ENCODE results near the gene C1orf226. TPM values are rescaled to one million over a fixed set of nuclear protein-coding genes. Genes with fewer than 3 reads are reported as not detected.
A peak's percentile ranks its signal among the peaks of the same experiment; 100 is the strongest.
"Not testable (repeated sequence)": the region's sequence is repeated elsewhere in the genome, so short reads cannot be mapped to it uniquely, and the experiment has no call there.

C1orf226 gene
- polyA plus RNA-seq, 1 donor: 17.1 TPM

DNA sequence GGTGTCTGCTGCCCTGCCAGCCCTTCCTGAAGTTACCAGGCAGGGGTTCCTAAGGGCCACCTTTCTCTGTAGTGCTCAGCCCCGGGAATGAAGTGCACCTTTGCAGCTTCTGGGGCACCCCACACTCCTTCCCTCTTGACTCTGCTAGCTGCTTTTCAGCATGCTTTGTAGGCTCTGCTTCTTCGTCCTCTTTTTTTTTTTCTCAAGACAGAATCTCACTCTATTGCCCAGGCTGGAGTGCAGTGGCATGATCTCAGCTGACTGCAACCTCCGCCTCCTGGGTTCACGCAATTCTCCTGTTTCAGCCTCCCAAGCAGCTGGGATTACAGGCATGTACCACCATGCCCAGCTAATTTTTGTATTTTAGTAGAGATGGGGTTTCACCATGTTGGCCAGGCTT lies 29.7 kb upstream of the C1orf226 start:
- not testable (repeated sequence) for H3K36me3 ChIP-seq (ENCODE audit: control insufficient read depth, insufficient read depth, low read length); H3K9me3 ChIP-seq (ENCODE audit: control insufficient read depth, low read depth, low read length); H3K27me3 ChIP-seq (ENCODE audit: control insufficient read depth, insufficient read depth, low read length); H3K4me3 ChIP-seq (ENCODE audit: low read length); DNase-seq
- H3K4me1 ChIP-seq (ENCODE audit: control insufficient read depth, insufficient read depth, low read length): peaks cover 52% of the 10 kb centered on the region
- peak overlapping the region; percentile 16 for H3K27ac ChIP-seq (ENCODE audit: low read length)
- 80% methylated on average over 1 of the region's 4 CpGs for WGBS (ENCODE audit: insufficient coverage, low lambda C conversion rate)

DNA sequence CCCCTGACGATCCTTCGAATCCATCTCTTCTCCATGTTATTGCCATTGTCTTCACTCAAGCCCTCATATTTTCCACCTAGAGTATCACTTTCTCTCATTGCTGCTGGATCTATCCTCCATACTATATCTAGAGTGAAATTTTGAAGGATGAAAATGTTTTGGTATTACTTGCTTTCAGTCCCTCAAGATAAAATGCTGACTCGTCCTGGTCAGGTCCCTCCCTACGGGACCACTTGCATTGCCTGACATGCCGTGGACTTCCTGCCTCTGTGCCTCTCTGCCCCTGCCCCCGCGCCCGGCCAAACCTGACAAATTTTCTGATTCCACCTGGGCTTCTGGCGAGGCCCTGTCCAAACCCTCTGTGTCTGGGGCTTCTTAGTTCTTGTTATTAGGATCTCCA lies 28.4 kb upstream of the C1orf226 start:
- Histone ChIP-seq H3K27me3 (ENCODE audit: control insufficient read depth, insufficient read depth, low read length) (no peaks in the 10 kb centered on the region), H3K4me1 (ENCODE audit: control insufficient read depth, insufficient read depth, low read length) (peaks cover 40% of the 10 kb centered on the region), H3K9me3 (ENCODE audit: control insufficient read depth, low read depth, low read length) (no peaks in the 10 kb centered on the region), H3K4me3 (ENCODE audit: low read length) (no peak overlapping the region), H3K27ac (ENCODE audit: low read length) (no peak overlapping the region), H3K36me3 (ENCODE audit: control insufficient read depth, insufficient read depth, low read length) (no peaks in the 10 kb centered on the region)
- WGBS (ENCODE audit: insufficient coverage, low lambda C conversion rate): 80% methylated on average over 1 of the region's 9 CpGs
- DNase-seq: no peak

DNA sequence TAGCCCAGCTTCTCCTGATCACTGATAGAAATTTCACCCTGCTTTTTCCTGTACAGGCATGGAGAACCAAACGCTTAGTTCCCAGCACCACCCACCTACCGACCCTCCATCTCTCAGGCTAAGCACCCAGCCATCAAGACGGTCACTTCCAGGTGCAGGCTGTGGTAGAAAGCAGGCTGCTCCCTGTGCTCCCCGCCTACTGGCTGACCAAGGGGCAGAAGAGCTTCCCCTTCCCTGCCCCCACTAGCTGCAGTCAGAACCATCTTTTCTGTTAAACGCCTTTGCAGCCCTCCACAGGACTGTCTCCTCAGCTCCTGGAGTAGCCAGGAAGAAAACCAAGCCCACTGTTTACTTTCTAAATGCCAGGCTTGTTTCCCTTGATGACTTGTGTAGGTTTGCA lies 27.8 kb upstream of the C1orf226 start:
- WGBS (ENCODE audit: insufficient coverage, low lambda C conversion rate): no CpG with 5 or more reads among the region's 5 CpGs
- Histone ChIP-seq H3K9me3 (ENCODE audit: control insufficient read depth, low read depth, low read length) (no peaks in the 10 kb centered on the region), H3K27ac (ENCODE audit: low read length) (no peak overlapping the region), H3K27me3 (ENCODE audit: control insufficient read depth, insufficient read depth, low read length) (no peaks in the 10 kb centered on the region), H3K4me3 (ENCODE audit: low read length) (no peak overlapping the region), H3K36me3 (ENCODE audit: control insufficient read depth, insufficient read depth, low read length) (no peaks in the 10 kb centered on the region), H3K4me1 (ENCODE audit: control insufficient read depth, insufficient read depth, low read length) (peaks cover 36% of the 10 kb centered on the region)
- DNase-seq: no peak

DNA sequence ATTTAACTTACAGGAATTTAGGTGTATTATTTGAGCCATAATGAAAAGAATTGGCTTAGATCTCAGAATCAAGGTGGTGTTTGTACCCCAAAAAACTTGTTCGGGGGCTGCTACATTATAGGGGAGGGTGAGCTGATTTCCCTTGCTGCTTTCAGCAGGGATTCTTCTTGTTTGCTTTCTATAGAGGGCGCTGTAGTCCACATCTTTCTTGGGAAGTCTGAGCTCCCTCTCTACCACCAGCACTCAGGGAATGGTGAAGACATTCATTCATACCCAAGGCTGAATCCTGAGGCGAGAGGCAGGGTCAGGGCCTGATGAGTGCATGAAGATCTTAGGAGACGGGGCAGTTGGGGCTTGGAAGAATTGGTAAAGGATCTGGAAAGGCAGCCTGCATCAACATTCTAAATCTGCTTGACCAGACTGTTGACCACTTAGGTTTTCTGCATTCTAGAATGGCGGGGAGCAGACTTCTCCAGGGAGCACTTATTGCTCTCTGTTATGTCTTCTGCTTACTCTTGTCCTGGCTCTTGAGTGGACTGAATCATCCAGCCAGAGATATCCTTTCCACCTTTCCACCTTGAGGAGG lies 23.8 kb upstream of the C1orf226 start:
- Histone ChIP-seq H3K36me3 (ENCODE audit: control insufficient read depth, insufficient read depth, low read length) (peaks cover 6% of the 10 kb centered on the region), H3K27me3 (ENCODE audit: control insufficient read depth, insufficient read depth, low read length) (no peaks in the 10 kb centered on the region), H3K4me1 (ENCODE audit: control insufficient read depth, insufficient read depth, low read length) (peaks cover 15% of the 10 kb centered on the region), H3K4me3 (ENCODE audit: low read length) (no peak overlapping the region), H3K27ac (ENCODE audit: low read length) (no peak overlapping the region), H3K9me3 (ENCODE audit: control insufficient read depth, low read depth, low read length) (no peaks in the 10 kb centered on the region)
- DNase-seq: peak; percentile 41 to 48
- no CpG with 5 or more reads among the region's 5 CpGs for WGBS (ENCODE audit: insufficient coverage, low lambda C conversion rate)

DNA sequence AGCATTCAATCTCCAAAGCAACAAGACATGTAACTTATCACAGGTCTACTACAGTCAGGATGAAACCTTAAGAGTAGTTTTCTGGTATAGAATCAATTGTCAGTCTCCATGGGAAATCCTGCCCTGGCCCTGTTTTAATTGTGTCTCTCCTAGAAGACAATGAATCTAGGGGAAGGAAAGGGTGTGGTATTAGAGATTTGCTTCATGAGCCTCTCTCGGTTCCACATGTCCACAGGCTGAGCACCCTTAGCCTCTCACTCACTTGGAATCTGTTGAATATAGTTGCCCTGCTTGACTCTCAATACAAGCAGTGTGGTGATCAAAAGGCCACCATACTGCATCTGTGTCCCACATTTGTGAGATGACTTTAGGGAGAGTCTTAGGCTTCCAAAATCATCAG lies 22.6 kb upstream of the C1orf226 start:
- Histone ChIP-seq H3K4me3 (ENCODE audit: low read length) (no peak overlapping the region), H3K4me1 (ENCODE audit: control insufficient read depth, insufficient read depth, low read length) (peaks cover 7% of the 10 kb centered on the region), H3K27me3 (ENCODE audit: control insufficient read depth, insufficient read depth, low read length) (no peaks in the 10 kb centered on the region), H3K36me3 (ENCODE audit: control insufficient read depth, insufficient read depth, low read length) (peaks cover 6% of the 10 kb centered on the region), H3K9me3 (ENCODE audit: control insufficient read depth, low read depth, low read length) (no peaks in the 10 kb centered on the region), H3K27ac (ENCODE audit: low read length) (no peak overlapping the region)
- DNase-seq: no peak
- WGBS (ENCODE audit: insufficient coverage, low lambda C conversion rate): no CpG with 5 or more reads among the region's 1 CpG

DNA sequence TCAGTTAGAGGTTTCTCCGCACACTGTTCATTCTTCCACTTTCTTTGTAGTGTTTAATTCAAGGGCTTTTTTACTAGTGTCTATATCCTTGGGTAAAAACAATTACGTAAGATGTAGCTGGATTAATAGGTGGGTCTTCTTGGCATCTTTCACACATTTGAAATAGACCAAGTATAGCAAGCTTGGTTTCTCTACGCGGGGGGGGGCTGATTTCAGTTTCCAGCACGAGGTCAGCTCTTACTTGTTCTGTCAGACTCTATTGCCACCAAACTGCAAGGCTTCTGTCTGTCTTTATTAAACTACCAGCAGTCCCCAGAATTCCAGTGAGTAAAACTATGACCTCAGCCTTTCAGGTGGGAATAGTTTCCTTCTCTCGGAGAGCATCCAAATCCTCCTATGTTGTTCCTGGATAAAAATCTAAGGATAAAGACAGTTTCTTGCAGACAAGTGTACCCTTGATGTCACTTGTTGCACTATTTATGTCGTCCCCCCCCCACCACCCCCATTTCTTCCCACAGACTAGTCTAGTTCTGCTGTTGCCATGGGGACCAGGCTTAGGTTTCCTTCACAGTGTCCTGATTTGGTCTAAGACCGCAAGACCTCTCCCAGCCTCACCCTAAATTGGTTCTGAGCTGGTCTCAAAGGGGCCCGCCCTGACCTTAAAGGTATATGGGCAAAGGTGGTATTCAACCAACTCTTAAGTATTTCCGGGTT lies 21.8 kb upstream of the C1orf226 start:
- DNase-seq: no peak
- Histone ChIP-seq H3K9me3 (ENCODE audit: control insufficient read depth, low read depth, low read length) (no peaks in the 10 kb centered on the region), H3K4me3 (ENCODE audit: low read length) (no peak overlapping the region), H3K27me3 (ENCODE audit: control insufficient read depth, insufficient read depth, low read length) (no peaks in the 10 kb centered on the region), H3K27ac (ENCODE audit: low read length) (no peak overlapping the region), H3K4me1 (ENCODE audit: control insufficient read depth, insufficient read depth, low read length) (peaks cover 5% of the 10 kb centered on the region), H3K36me3 (ENCODE audit: control insufficient read depth, insufficient read depth, low read length) (peaks cover 6% of the 10 kb centered on the region)
- WGBS (ENCODE audit: insufficient coverage, low lambda C conversion rate): 100% methylated on average over 1 of the region's 10 CpGs

DNA sequence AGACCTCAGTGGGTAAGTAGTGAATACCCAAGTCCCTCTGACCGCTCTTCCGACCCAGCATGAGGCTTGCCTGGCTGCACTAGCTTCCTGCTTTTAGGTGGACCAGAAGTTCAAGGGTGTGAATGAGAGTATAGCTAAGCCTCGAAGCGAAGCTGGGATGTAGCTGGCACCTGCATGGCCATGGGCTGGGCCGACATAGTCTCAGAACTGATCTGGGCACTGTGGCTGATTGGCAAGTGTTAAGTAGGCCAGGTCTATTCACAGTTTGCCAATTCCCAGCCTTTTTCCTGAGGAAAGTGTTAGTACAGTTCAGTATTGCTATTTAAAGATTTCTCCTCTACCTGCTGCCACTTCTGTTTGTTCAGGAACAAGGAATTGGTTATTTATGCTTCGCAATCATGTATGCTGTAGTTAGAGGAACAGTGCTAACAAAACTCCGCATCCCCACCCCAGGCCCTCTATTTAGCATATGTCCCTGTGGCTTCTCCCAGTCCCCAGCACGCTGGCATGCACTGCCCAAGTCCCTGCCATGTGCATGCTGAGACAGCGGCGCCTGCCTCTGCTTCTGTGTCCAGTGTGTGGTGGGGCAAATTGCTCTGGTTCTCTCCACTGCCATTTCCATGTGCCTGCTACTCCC lies 21.2 kb upstream of the C1orf226 start:
- H3K9me3 ChIP-seq (ENCODE audit: control insufficient read depth, low read depth, low read length): no peaks in the 10 kb centered on the region
- H3K4me1 ChIP-seq (ENCODE audit: control insufficient read depth, insufficient read depth, low read length): peaks cover 7% of the 10 kb centered on the region
- peaks cover 6% of the 10 kb centered on the region for H3K36me3 ChIP-seq (ENCODE audit: control insufficient read depth, insufficient read depth, low read length)
- H3K27me3 ChIP-seq (ENCODE audit: control insufficient read depth, insufficient read depth, low read length): no peaks in the 10 kb centered on the region
- no peak overlapping the region for H3K4me3 ChIP-seq (ENCODE audit: low read length)
- no CpG with 5 or more reads among the region's 10 CpGs for WGBS (ENCODE audit: insufficient coverage, low lambda C conversion rate)
- DNase-seq: no peak
- no peak overlapping the region for H3K27ac ChIP-seq (ENCODE audit: low read length)

DNA sequence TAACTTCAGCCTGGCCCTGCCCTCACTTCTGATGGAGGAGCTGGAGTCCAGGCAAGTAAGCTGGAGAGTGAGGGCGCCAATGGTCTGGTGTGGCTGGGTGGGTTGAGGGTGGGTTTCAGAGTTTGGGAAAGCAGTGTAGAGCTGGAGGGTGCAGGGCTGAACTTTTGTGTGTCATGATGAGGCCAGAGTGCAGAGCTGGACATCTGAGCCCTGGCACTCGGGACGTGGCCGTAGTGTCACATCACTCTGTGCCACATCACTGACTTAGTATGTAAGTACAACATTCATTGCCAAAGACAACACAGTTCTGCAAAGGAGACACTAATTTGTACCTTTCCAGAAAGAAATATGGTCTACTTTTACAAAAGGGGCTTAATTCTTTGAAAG lies 20.7 kb upstream of the C1orf226 start:
- no peak for DNase-seq
- peaks cover 7% of the 10 kb centered on the region for H3K4me1 ChIP-seq (ENCODE audit: control insufficient read depth, insufficient read depth, low read length)
- peaks cover 6% of the 10 kb centered on the region for H3K36me3 ChIP-seq (ENCODE audit: control insufficient read depth, insufficient read depth, low read length)
- H3K27me3 ChIP-seq (ENCODE audit: control insufficient read depth, insufficient read depth, low read length): no peaks in the 10 kb centered on the region
- H3K9me3 ChIP-seq (ENCODE audit: control insufficient read depth, low read depth, low read length): no peaks in the 10 kb centered on the region
- no peak overlapping the region for H3K27ac ChIP-seq (ENCODE audit: low read length)
- no CpG with 5 or more reads among the region's 4 CpGs for WGBS (ENCODE audit: insufficient coverage, low lambda C conversion rate)
- no peak overlapping the region for H3K4me3 ChIP-seq (ENCODE audit: low read length)

DNA sequence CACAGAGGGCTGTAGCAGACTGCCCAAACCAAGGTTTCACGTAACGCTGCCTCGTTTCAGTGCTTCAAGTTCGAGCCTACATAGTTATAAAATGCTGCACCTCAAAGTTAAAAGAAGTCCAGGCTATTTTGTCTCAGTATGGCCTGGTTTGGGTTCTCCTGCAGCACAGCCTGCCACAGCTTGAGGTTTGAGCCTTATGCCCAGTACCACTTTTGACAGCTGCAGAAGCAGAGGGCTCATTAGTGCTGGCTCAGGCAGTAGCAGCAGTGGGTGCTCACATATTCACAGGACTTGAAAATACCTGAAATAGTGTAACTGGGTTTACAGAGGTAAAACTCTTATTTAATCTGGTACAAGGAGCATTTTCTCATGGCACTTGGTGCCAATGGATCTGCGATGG lies 20.2 kb upstream of the C1orf226 start:
- WGBS (ENCODE audit: insufficient coverage, low lambda C conversion rate): no CpG with 5 or more reads among the region's 5 CpGs
- Histone ChIP-seq H3K36me3 (ENCODE audit: control insufficient read depth, insufficient read depth, low read length) (peaks cover 6% of the 10 kb centered on the region), H3K9me3 (ENCODE audit: control insufficient read depth, low read depth, low read length) (no peaks in the 10 kb centered on the region), H3K4me3 (ENCODE audit: low read length) (no peak overlapping the region), H3K27ac (ENCODE audit: low read length) (no peak overlapping the region), H3K27me3 (ENCODE audit: control insufficient read depth, insufficient read depth, low read length) (no peaks in the 10 kb centered on the region), H3K4me1 (ENCODE audit: control insufficient read depth, insufficient read depth, low read length) (peaks cover 10% of the 10 kb centered on the region)
- DNase-seq: no peak

DNA sequence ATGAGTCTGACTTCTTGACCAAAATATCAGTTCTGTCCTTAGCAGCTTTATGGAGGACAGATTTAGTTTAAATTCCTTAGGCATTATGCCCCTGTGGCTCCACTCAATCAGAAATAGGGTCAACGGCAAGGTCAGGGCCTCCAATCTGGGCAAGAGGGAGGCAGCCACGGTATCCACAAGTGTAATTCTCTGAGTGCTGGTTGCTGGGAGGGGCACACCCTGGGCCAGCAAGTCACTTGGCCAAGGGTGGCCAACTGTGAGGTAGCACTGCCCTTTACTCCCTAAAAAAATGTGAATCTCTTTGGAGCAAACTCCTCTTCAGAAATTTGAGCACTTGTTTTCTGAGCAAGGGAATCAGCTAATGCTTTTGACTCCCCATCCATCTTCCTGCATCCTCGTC lies 17.7 kb upstream of the C1orf226 start:
- H3K4me1 ChIP-seq (ENCODE audit: control insufficient read depth, insufficient read depth, low read length): peaks cover 10% of the 10 kb centered on the region
- no CpG with 5 or more reads among the region's 3 CpGs for WGBS (ENCODE audit: insufficient coverage, low lambda C conversion rate)
- no peak for DNase-seq

More for the DNA sequence above, 17.7 kb upstream of the C1orf226 start:
- Histone ChIP-seq H3K36me3 (ENCODE audit: control insufficient read depth, insufficient read depth, low read length) (peaks cover 9% of the 10 kb centered on the region), H3K4me3 (ENCODE audit: low read length) (no peak overlapping the region), H3K27me3 (ENCODE audit: control insufficient read depth, insufficient read depth, low read length) (no peaks in the 10 kb centered on the region), H3K9me3 (ENCODE audit: control insufficient read depth, low read depth, low read length) (peaks cover 5% of the 10 kb centered on the region), H3K27ac (ENCODE audit: low read length) (no peak overlapping the region)
